ENCODE results near the gene KCNQ1OT1. TPM values are rescaled to one million over a fixed set of nuclear protein-coding genes. Genes with fewer than 3 reads are reported as not detected.

The KCNQ1OT1 gene
- total RNA-seq (0.42 TPM), polyA plus RNA-seq (0.09 TPM)
- long read RNA-seq, donor 1, full-length matches to known transcripts = 2 of 2 reads
- long read RNA-seq, donor 1, partial matches to known transcripts = 0 of 2 reads
- long read RNA-seq, donor 1, other reads (novel, unspliced or antisense) = 0 of 2 reads
- long read RNA-seq, donor 2 = 0 reads
- long read RNA-seq, donor 3, full-length matches to known transcripts = 16 of 16 reads
- long read RNA-seq, donor 3, partial matches to known transcripts = 0 of 16 reads
- long read RNA-seq, donor 3, other reads (novel, unspliced or antisense) = 0 of 16 reads
- long read RNA-seq, donor 4, full-length matches to known transcripts = 12 of 12 reads
- long read RNA-seq, donor 4, partial matches to known transcripts = 0 of 12 reads
- long read RNA-seq, donor 4, other reads (novel, unspliced or antisense) = 0 of 12 reads
- long read RNA-seq, donor 5, full-length matches to known transcripts = 23 of 23 reads
- long read RNA-seq, donor 5, partial matches to known transcripts = 0 of 23 reads
- long read RNA-seq, donor 5, other reads (novel, unspliced or antisense) = 0 of 23 reads
- long read RNA-seq, donor 6, full-length matches to known transcripts = 14 of 14 reads
- long read RNA-seq, donor 6, partial matches to known transcripts = 0 of 14 reads
- long read RNA-seq, donor 6, other reads (novel, unspliced or antisense) = 0 of 14 reads
- long read RNA-seq, donor 7, full-length matches to known transcripts = 15 of 15 reads
- long read RNA-seq, donor 7, partial matches to known transcripts = 0 of 15 reads
- long read RNA-seq, donor 7, other reads (novel, unspliced or antisense) = 0 of 15 reads
- long read RNA-seq, donor 8, full-length matches to known transcripts = 10 of 10 reads
- long read RNA-seq, donor 8, partial matches to known transcripts = 0 of 10 reads
- long read RNA-seq, donor 8, other reads (novel, unspliced or antisense) = 0 of 10 reads
- long read RNA-seq, donor 9, full-length matches to known transcripts = 7 of 7 reads
- long read RNA-seq, donor 9, partial matches to known transcripts = 0 of 7 reads
- long read RNA-seq, donor 9, other reads (novel, unspliced or antisense) = 0 of 7 reads
- long read RNA-seq, donor 10, full-length matches to known transcripts = 11 of 11 reads
- long read RNA-seq, donor 10, partial matches to known transcripts = 0 of 11 reads
- long read RNA-seq, donor 10, other reads (novel, unspliced or antisense) = 0 of 11 reads

GRCh38 chr11:2699531-2700414 is at the start of gene KCNQ1OT1:
TSS of gene KCNQ1OT1 (minus strand) at chr11:2699994.
- Histone ChIP-seq H3K9me3 (ENCODE audit: control insufficient read depth in 2 of 2, insufficient read depth in 1 of 2, low read length in 1 of 2) (peaks cover 0 to 13% of the 10 kb centered on the region in 2 donors), H3K27me3 (ENCODE audit: control insufficient read depth in 2 of 2, insufficient read depth in 1 of 2, low read length in 1 of 2) (peaks cover 0 to 7% of the 10 kb centered on the region in 2 donors), H3K27ac (ENCODE audit: low read depth in 1 of 2, low read length in 1 of 2) (peak within 1 kb of the TSS; percentile 44 to 74), H3K4me1 (ENCODE audit: control insufficient read depth in 2 of 2, insufficient read depth in 2 of 2, low read length in 2 of 2) (peaks cover 0 to 41% of the 10 kb centered on the region in 2 donors), H3K4me3 (ENCODE audit: low read length in 2 of 2) (peak within 1 kb of the TSS; percentile 62 to 71), H3K36me3 (ENCODE audit: control insufficient read depth in 2 of 2, insufficient read depth in 2 of 2, low read length in 1 of 2) (no peaks in the 10 kb centered on the region)
- 44% methylated on average over 98 of the region's 98 CpGs for WGBS
- peak; percentile 72 to 93 (median 82) for DNase-seq (ENCODE audit: low read depth in 6 of 9, low spot score in 9 of 9)

- no peak overlapping the region for H3K27ac ChIP-seq (ENCODE audit: low read depth in 1 of 2, low read length in 1 of 2)
- DNase-seq (ENCODE audit: low read depth in 6 of 9, low spot score in 9 of 9) = no peak
- H3K9me3 ChIP-seq (ENCODE audit: control insufficient read depth in 2 of 2, insufficient read depth in 1 of 2, low read length in 1 of 2) = no peaks in the 10 kb centered on the region
- H3K27me3 ChIP-seq (ENCODE audit: control insufficient read depth in 2 of 2, insufficient read depth in 1 of 2, low read length in 1 of 2) = no peaks in the 10 kb centered on the region
- peaks cover 0 to 5% of the 10 kb centered on the region in 2 donors for H3K4me1 ChIP-seq (ENCODE audit: control insufficient read depth in 2 of 2, insufficient read depth in 2 of 2, low read length in 2 of 2)
- no peak overlapping the region for H3K4me3 ChIP-seq (ENCODE audit: low read length in 2 of 2)
- no peaks in the 10 kb centered on the region for H3K36me3 ChIP-seq (ENCODE audit: control insufficient read depth in 2 of 2, insufficient read depth in 2 of 2, low read length in 1 of 2)
- WGBS = 96% methylated on average over 17 of the region's 17 CpGs
Measured at GRCh38 chr11:2748814-2749554, 49.2 kb upstream of the KCNQ1OT1 start.

- H3K4me3 ChIP-seq (ENCODE audit: low read length in 2 of 2) = no peak overlapping the region
- peaks cover 0 to 5% of the 10 kb centered on the region in 2 donors for H3K4me1 ChIP-seq (ENCODE audit: control insufficient read depth in 2 of 2, insufficient read depth in 2 of 2, low read length in 2 of 2)
- H3K27me3 ChIP-seq (ENCODE audit: control insufficient read depth in 2 of 2, insufficient read depth in 1 of 2, low read length in 1 of 2) = no peaks in the 10 kb centered on the region
- 85% methylated on average over 11 of the region's 11 CpGs for WGBS
- no peaks in the 10 kb centered on the region for H3K36me3 ChIP-seq (ENCODE audit: control insufficient read depth in 2 of 2, insufficient read depth in 2 of 2, low read length in 1 of 2)
- no peak for DNase-seq (ENCODE audit: low read depth in 6 of 9, low spot score in 9 of 9)
- no peaks in the 10 kb centered on the region for H3K9me3 ChIP-seq (ENCODE audit: control insufficient read depth in 2 of 2, insufficient read depth in 1 of 2, low read length in 1 of 2)
- H3K27ac ChIP-seq (ENCODE audit: low read depth in 1 of 2, low read length in 1 of 2) = no peak overlapping the region
Measured at GRCh38 chr11:2748061-2748813, 48.4 kb upstream of the KCNQ1OT1 start.

- Histone ChIP-seq H3K27me3 (ENCODE audit: control insufficient read depth in 2 of 2, insufficient read depth in 1 of 2, low read length in 1 of 2) (no peaks in the 10 kb centered on the region), H3K4me3 (ENCODE audit: low read length in 2 of 2) (no peak overlapping the region), H3K9me3 (ENCODE audit: control insufficient read depth in 2 of 2, insufficient read depth in 1 of 2, low read length in 1 of 2) (no peaks in the 10 kb centered on the region), H3K4me1 (ENCODE audit: control insufficient read depth in 2 of 2, insufficient read depth in 2 of 2, low read length in 2 of 2) (peaks cover 0 to 2% of the 10 kb centered on the region in 2 donors), H3K36me3 (ENCODE audit: control insufficient read depth in 2 of 2, insufficient read depth in 2 of 2, low read length in 1 of 2) (no peaks in the 10 kb centered on the region), H3K27ac (ENCODE audit: low read depth in 1 of 2, low read length in 1 of 2) (no peak overlapping the region)
- DNase-seq (ENCODE audit: low read depth in 6 of 9, low spot score in 9 of 9) = no peak
- 95% methylated on average over 16 of the region's 16 CpGs for WGBS
Measured at GRCh38 chr11:2747248-2748027, 47.6 kb upstream of the KCNQ1OT1 start.

GRCh38 chr11:2746401-2747247 is 46.8 kb upstream of the KCNQ1OT1 start:
- H3K27me3 ChIP-seq (ENCODE audit: control insufficient read depth in 2 of 2, insufficient read depth in 1 of 2, low read length in 1 of 2) = no peaks in the 10 kb centered on the region
- no peaks in the 10 kb centered on the region for H3K36me3 ChIP-seq (ENCODE audit: control insufficient read depth in 2 of 2, insufficient read depth in 2 of 2, low read length in 1 of 2)
- no peak overlapping the region for H3K27ac ChIP-seq (ENCODE audit: low read depth in 1 of 2, low read length in 1 of 2)
- DNase-seq (ENCODE audit: low read depth in 6 of 9, low spot score in 9 of 9) = no peak
- 94% methylated on average over 24 of the region's 24 CpGs for WGBS
- H3K9me3 ChIP-seq (ENCODE audit: control insufficient read depth in 2 of 2, insufficient read depth in 1 of 2, low read length in 1 of 2) = no peaks in the 10 kb centered on the region
- H3K4me3 ChIP-seq (ENCODE audit: low read length in 2 of 2) = no peak overlapping the region
- H3K4me1 ChIP-seq (ENCODE audit: control insufficient read depth in 2 of 2, insufficient read depth in 2 of 2, low read length in 2 of 2) = peaks cover 0 to 2% of the 10 kb centered on the region in 2 donors

GRCh38 chr11:2745511-2745910 is 45.7 kb upstream of the KCNQ1OT1 start:
- DNase-seq (ENCODE audit: low read depth in 6 of 9, low spot score in 9 of 9) = no peak
- no peaks in the 10 kb centered on the region for H3K9me3 ChIP-seq (ENCODE audit: control insufficient read depth in 2 of 2, insufficient read depth in 1 of 2, low read length in 1 of 2)
- 98% methylated on average over 14 of the region's 14 CpGs for WGBS

More at GRCh38 chr11:2745511-2745910, 45.7 kb upstream of the KCNQ1OT1 start:
- no peaks in the 10 kb centered on the region for H3K36me3 ChIP-seq (ENCODE audit: control insufficient read depth in 2 of 2, insufficient read depth in 2 of 2, low read length in 1 of 2)
- H3K27ac ChIP-seq (ENCODE audit: low read depth in 1 of 2, low read length in 1 of 2) = no peak overlapping the region
- no peaks in the 10 kb centered on the region for H3K27me3 ChIP-seq (ENCODE audit: control insufficient read depth in 2 of 2, insufficient read depth in 1 of 2, low read length in 1 of 2)
- H3K4me1 ChIP-seq (ENCODE audit: control insufficient read depth in 2 of 2, insufficient read depth in 2 of 2, low read length in 2 of 2) = peaks cover 0 to 2% of the 10 kb centered on the region in 2 donors
- no peak overlapping the region for H3K4me3 ChIP-seq (ENCODE audit: low read length in 2 of 2)

Measured in thymus (tissue), 14 donors.